ENCODE data around the gene SLC51B. TPM values are rescaled to one million over a fixed set of nuclear protein-coding genes. Genes with fewer than 3 reads are reported as not detected.
A peak's percentile ranks its signal among the peaks of the same experiment; 100 is the strongest.

The SLC51B gene
- total and polyA plus RNA-seq, 7 donors: 0.04 to 0.07 TPM; not detected in 5

DNA sequence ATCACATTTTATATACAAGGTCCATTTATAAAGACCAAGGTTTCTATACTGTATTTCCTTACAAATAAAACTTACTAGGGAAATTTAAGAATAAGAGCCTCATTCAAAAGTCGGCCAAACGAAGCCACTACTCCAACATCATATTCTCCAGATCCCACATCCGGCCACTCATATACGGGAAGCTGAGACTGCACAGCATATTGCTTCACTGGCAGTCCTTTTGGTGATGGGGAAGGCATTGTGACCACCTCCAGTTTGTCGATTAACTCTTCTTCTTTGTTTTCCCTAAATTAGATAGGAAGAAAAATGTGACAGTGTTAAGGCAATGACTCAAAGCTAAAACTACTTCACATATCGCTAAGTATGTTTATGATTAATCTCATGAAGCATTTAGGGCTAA, 18.4 kb upstream of the SLC51B start:
- Histone ChIP-seq H3K9me3 (no peaks in the 10 kb centered on the region), H3K36me3 (ENCODE audit: insufficient read depth in 1 of 2, low read depth in 1 of 2) (peaks cover 4 to 44% of the 10 kb centered on the region in 2 donors), H3K4me3 (no peak overlapping the region), H3K4me1 (peaks cover 16% of the 10 kb centered on the region), H3K27me3 (ENCODE audit: insufficient read depth in 3 of 3, low read length in 2 of 3) (no peaks in the 10 kb centered on the region), H3K27ac (no peak overlapping the region)
- intact Hi-C loops (cut with DNase I): loop anchor here in 1 of 2 donors (10.0 kb wide), 1 partner anchor 158 kb away; the partner anchor contains the start of gene CLPX
- no peak for DNase-seq
- no peak for ATAC-seq
- TF ChIP-seq, protein P1, sequence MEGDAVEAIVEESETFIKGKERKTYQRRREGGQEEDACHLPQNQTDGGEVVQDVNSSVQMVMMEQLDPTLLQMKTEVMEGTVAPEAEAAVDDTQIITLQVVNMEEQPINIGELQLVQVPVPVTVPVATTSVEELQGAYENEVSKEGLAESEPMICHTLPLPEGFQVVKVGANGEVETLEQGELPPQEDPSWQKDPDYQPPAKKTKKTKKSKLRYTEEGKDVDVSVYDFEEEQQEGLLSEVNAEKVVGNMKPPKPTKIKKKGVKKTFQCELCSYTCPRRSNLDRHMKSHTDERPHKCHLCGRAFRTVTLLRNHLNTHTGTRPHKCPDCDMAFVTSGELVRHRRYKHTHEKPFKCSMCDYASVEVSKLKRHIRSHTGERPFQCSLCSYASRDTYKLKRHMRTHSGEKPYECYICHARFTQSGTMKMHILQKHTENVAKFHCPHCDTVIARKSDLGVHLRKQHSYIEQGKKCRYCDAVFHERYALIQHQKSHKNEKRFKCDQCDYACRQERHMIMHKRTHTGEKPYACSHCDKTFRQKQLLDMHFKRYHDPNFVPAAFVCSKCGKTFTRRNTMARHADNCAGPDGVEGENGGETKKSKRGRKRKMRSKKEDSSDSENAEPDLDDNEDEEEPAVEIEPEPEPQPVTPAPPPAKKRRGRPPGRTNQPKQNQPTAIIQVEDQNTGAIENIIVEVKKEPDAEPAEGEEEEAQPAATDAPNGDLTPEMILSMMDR (IDR thresholded peaks at IDR 0.05): no peak
- WGBS, 3 donors: 84 to 93% (median 86%) methylated on average over 6 of the region's 6 CpGs

DNA sequence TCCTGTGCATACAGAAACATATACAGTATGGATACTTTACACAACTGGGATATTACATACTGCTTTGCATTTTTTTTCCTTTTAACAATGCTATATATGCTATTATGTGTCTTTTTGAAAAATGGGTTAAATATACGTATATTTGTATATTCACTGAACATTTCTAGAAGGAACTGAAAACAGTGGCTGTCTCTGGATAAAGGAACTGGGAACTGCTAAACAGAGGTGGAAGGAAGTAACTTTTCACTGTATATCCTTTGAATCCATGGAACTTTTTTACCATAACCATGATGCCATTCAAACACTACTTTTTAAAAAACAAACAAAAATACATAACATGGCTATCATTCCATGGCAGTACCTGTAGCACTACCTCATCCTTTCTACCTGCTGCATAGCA, 17.6 kb upstream of the SLC51B start:
- 76 to 85% (median 79%) methylated on average over 1 of the region's 1 CpG for WGBS, 3 donors
- peaks cover 4 to 44% of the 10 kb centered on the region in 2 donors for H3K36me3 ChIP-seq (ENCODE audit: insufficient read depth in 1 of 2, low read depth in 1 of 2)
- intact Hi-C loops (cut with DNase I): loop anchor here in 1 of 2 donors (10.0 kb wide), 1 partner anchor 157 kb away; the partner anchor contains the start of gene CLPX
- no peak for DNase-seq
- peaks cover 9% of the 10 kb centered on the region for H3K4me1 ChIP-seq
- H3K27ac ChIP-seq: no peak overlapping the region
- peak overlapping the region; percentile 95 for H3K4me3 ChIP-seq
- no peaks in the 10 kb centered on the region for H3K9me3 ChIP-seq
- no peak for ATAC-seq
- no peaks in the 10 kb centered on the region for H3K27me3 ChIP-seq (ENCODE audit: insufficient read depth in 3 of 3, low read length in 2 of 3)
- TF ChIP-seq, protein P1 (IDR thresholded peaks at IDR 0.05): no peak

DNA sequence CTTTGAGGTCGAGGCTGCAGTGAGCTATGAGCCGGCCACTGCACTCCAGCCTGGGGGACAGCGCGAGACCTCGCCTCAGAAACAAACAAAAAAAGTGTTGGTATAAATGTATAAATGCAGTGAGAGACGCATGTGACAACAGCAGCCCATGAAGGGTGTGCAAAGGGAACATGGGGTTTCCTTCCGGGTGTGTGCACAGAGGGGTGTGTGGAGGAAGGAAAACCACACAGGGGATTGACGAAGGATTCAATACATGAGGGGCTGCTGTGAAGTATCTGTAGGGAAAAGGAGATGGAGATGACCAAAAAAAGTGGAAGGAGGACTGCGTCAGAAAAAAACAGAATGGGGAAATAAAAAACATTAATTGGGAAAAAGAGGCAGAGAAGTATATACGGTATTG, 16.8 kb upstream of the SLC51B start:
- Histone ChIP-seq H3K27ac (no peak overlapping the region), H3K27me3 (ENCODE audit: insufficient read depth in 3 of 3, low read length in 2 of 3) (no peaks in the 10 kb centered on the region), H3K9me3 (no peaks in the 10 kb centered on the region), H3K4me3 (peak overlapping the region; percentile 95), H3K36me3 (ENCODE audit: insufficient read depth in 1 of 2, low read depth in 1 of 2) (peaks cover 4 to 38% of the 10 kb centered on the region in 2 donors), H3K4me1 (peaks cover 9% of the 10 kb centered on the region)
- no peak for DNase-seq
- TF ChIP-seq, protein P1 (IDR thresholded peaks at IDR 0.05): no peak
- no peak for ATAC-seq
- WGBS, 3 donors: 52 to 58% (median 53%) methylated on average over 10 of the region's 10 CpGs
- intact Hi-C loops (cut with DNase I): loop anchor here in 1 of 2 donors (10.0 kb wide), 1 partner anchor 156 kb away; the partner anchor contains the start of gene CLPX

DNA sequence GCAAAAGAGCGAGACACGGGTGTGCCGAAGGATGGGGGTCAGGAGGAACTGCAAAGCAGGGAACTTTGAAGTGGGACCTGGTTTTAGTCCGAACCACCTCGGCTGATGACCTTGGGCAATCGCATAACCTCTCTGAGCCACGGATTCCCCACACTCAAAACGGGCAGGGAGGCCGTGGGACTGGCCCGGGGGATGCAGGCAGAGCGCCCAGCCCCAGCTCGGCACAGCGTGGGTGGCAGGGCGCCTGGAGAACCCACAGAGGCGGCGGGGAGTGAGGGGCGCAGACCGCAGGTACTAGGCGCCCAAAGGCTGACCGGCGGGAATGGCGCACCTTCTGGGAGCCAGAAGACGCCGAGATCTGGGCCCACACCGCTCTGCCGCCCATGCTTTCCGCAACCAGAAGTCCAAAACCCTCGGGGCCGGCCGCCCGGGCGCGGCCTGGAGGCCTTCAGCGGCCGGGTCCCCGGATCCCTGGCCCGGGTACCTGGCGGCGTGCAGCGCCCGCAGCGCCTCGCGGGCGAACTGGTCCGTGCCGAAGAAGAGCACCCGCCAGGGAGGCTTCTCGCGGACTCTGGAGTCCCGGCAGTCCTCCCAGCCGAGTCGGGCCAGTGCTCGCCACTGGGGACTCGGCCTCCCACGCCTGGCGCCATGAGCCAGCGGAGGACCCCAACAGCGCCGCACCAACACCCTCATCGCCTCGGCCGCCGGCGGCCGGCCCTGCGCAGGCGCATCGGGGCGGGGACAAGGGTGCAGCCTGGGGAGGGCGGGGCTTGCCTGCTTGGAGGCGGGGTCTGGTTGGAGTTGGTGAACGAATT, 16.1 kb upstream of the SLC51B start, which contains the start of gene MTFMT:
Gene MTFMT (minus strand): TSS at position 719 of the 815 bp plus-strand sequence. CDS start 26 bp downstream, at position 693.
- 0 to 1% (median 1%) methylated on average over 51 to 73 of the region's 73 CpGs for WGBS, 3 donors
- Histone ChIP-seq H3K4me1 (peaks cover 14% of the 10 kb centered on the region), H3K4me3 (peak within 1 kb of the TSS; percentile 95), H3K9me3 (no peaks in the 10 kb centered on the region), H3K36me3 (ENCODE audit: insufficient read depth in 1 of 2, low read depth in 1 of 2) (peaks cover 4 to 30% of the 10 kb centered on the region in 2 donors), H3K27me3 (ENCODE audit: insufficient read depth in 3 of 3, low read length in 2 of 3) (no peaks in the 10 kb centered on the region), H3K27ac (peak within 1 kb of the TSS; percentile 78)
- TF ChIP-seq, protein P1 (IDR thresholded peaks at IDR 0.05): peak; percentile 5
- intact Hi-C loops (cut with DNase I): loop anchor here in 1 of 2 donors (10.0 kb wide), 1 partner anchor 156 kb away; the partner anchor contains the start of gene CLPX
- ATAC-seq: peak; percentile 94 to 98 (median 96)
- DNase-seq: peak; percentile 93 to 96

Data from psoas muscle (tissue), 8 donors.